ENCODE data around the gene PPIB.
"Not testable (repeated sequence)": the region's sequence is repeated elsewhere in the genome, so short reads cannot be mapped to it uniquely, and the experiment has no call there.

PPIB gene

GRCh38 chr15:64125978-64126377, 36.8 kb downstream of the PPIB start:
- ChIA-PET CTCF (interaction anchor here (1.0 to 1.7 kb wide), 4 partner anchors 16 to 27 kb away, joined by 3 to 7 read pairs (median 4); no protein-coding TSS in a partner anchor), POLR2A (interaction anchor here (0.6 kb wide), 1 partner anchor 1002 kb away, joined by 8 read pairs; no protein-coding TSS in a partner anchor)
- TF ChIP-seq, protein P1, sequence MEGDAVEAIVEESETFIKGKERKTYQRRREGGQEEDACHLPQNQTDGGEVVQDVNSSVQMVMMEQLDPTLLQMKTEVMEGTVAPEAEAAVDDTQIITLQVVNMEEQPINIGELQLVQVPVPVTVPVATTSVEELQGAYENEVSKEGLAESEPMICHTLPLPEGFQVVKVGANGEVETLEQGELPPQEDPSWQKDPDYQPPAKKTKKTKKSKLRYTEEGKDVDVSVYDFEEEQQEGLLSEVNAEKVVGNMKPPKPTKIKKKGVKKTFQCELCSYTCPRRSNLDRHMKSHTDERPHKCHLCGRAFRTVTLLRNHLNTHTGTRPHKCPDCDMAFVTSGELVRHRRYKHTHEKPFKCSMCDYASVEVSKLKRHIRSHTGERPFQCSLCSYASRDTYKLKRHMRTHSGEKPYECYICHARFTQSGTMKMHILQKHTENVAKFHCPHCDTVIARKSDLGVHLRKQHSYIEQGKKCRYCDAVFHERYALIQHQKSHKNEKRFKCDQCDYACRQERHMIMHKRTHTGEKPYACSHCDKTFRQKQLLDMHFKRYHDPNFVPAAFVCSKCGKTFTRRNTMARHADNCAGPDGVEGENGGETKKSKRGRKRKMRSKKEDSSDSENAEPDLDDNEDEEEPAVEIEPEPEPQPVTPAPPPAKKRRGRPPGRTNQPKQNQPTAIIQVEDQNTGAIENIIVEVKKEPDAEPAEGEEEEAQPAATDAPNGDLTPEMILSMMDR (IDR thresholded peaks at IDR 0.05; ENCODE audit: control extremely low read depth, extremely low read depth, low read depth, missing control alignments) = no peak
- DNase-seq (ENCODE audit: extremely low spot score) = no peak

DNA sequence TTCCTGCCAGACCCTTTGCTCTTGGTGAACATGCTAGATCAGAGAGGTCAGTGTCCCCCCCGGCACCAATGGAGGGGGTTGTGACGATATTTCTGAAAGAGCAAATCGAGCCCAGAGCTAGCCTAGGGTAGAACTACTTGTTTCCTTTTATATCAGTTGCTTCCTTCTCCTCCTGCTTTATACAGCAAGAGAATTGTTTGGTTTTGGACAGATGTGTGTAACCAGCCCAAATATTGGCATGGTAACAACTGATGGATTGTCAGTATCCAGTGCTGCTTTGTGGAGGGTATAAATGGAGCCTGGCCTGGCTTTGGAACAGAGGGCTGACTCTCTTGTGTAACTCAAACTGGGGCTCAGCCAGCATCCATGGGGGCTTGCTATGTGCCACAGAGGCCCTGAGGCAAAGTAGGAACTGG, 39.9 kb downstream of the PPIB start:
- POLR2A ChIA-PET = no interaction called here
- TF ChIP-seq, protein P1 (IDR thresholded peaks at IDR 0.05; ENCODE audit: control extremely low read depth, extremely low read depth, low read depth, missing control alignments) = no peak
- no peak for DNase-seq (ENCODE audit: extremely low spot score)
- CTCF ChIA-PET = interaction anchor here (1.1 to 5.3 kb wide), 6 partner anchors 10 to 30 kb away, joined by 4 to 23 read pairs (median 6); no protein-coding TSS in a partner anchor

DNA sequence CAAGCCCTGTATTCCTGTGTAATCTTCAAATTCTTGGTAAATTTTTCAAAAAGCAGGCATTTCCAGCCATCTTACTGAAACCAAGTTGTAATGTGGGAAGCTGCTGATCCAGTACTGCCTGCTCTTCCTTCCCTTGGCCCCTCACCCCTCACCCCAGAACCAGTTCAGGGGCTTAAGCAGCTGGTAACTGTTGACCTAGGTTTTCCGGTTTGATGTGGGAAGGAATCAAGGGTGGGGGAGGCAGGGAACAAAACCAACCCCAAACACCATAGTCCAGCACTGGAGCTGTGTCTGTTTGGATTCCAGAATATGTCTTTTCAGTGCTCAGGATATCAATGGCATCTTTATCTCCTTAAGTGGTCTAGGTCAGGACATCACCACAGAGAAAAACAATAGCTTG, 40.4 kb downstream of the PPIB start:
- no peak for DNase-seq (ENCODE audit: extremely low spot score)
- TF ChIP-seq, protein P1 (IDR thresholded peaks at IDR 0.05; ENCODE audit: control extremely low read depth, extremely low read depth, low read depth, missing control alignments) = no peak
- ChIA-PET POLR2A (no interaction called here), CTCF (interaction anchor here (0.8 to 5.3 kb wide), 6 partner anchors 11 to 31 kb away, joined by 3 to 23 read pairs (median 6); no protein-coding TSS in a partner anchor)

DNA sequence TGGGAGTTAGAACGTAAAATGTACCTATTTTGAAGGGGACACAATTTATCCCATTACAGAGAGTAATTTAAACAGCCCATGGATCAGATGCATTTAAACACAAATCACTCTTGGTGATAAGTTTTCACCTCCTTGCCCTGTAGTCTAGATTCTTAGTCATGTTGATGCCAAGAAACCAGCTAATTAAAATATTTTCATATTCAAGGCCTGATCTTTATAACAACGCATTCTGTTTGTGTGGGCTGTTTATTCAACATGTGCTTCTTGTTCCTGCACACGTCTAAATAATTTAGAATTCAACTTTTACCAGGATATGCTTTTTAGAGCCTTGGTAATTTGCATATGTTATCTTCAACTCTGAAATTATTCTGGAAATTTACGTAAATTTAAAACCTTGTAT, 41.2 kb downstream of the PPIB start:
- no peak for DNase-seq (ENCODE audit: extremely low spot score)
- POLR2A ChIA-PET = no interaction called here
- CTCF ChIA-PET = interaction anchor here (0.8 to 5.3 kb wide), 4 partner anchors 10 to 32 kb away, joined by 3 to 23 read pairs (median 6); no protein-coding TSS in a partner anchor
- TF ChIP-seq, protein P1 (IDR thresholded peaks at IDR 0.05; ENCODE audit: control extremely low read depth, extremely low read depth, low read depth, missing control alignments) = no peak

- CTCF ChIA-PET = interaction anchor here (5.3 kb wide), 1 partner anchor 9 kb away, joined by 23 read pairs; no protein-coding TSS in a partner anchor
- DNase-seq (ENCODE audit: extremely low spot score); POLR2A ChIA-PET: not testable (repeated sequence)
Observed at GRCh38 chr15:64120322-64120721, 42.5 kb downstream of the PPIB start.

GRCh38 chr15:64117759-64118487, 44.9 kb downstream of the PPIB start:
- POLR2A ChIA-PET = no interaction called here
- DNase-seq (ENCODE audit: extremely low spot score) = no peak
- TF ChIP-seq, protein P1 (IDR thresholded peaks at IDR 0.05; ENCODE audit: control extremely low read depth, extremely low read depth, low read depth, missing control alignments) = no peak
- CTCF ChIA-PET = interaction anchor here (1.2 to 1.6 kb wide), 2 partner anchors 13 to 35 kb away, joined by 4 to 5 read pairs; no protein-coding TSS in a partner anchor

GRCh38 chr15:64112904-64113303, 49.9 kb downstream of the PPIB start:
- TF ChIP-seq, protein P1 (IDR thresholded peaks at IDR 0.05; ENCODE audit: control extremely low read depth, extremely low read depth, low read depth, missing control alignments) = no peak
- POLR2A ChIA-PET = no interaction called here
- DNase-seq (ENCODE audit: extremely low spot score) = no peak
- CTCF ChIA-PET = interaction anchor here (1.5 to 4.4 kb wide), 5 partner anchors 8 to 41 kb away, joined by 3 to 23 read pairs (median 9); partner anchors contain the start of gene SNX1
